Activated CD4-positive, CD25-positive, alpha-beta regulatory T cell treated with anti-CD3 and anti-CD28 coated beads, Interleukin-2, amount 50 U/mL, for 72 hours (primary cell): ENCODE measurements around the gene YEATS2.
"Not testable (repeated sequence)": the region's sequence is repeated elsewhere in the genome, so short reads cannot be mapped to it uniquely, and the experiment has no call there.

Source experiments
- DNase-seq: peaks from one replicate; pipeline ENCODE4 v3.0.0; 2021

The YEATS2 gene

GRCh38 chr3:183718012-183718411 lies 20.4 kb downstream of the YEATS2 start:
- no peak for DNase-seq

- DNase-seq, result no peak
Observed at GRCh38 chr3:183725387-183725786, 27.8 kb downstream of the YEATS2 start.

- DNase-seq, result no peak
Observed at GRCh38 chr3:183728204-183728603, 30.6 kb downstream of the YEATS2 start.

GRCh38 chr3:183730361-183730760 lies 32.8 kb downstream of the YEATS2 start:
- DNase-seq, result no peak

GRCh38 chr3:183731611-183732010 lies 34.0 kb downstream of the YEATS2 start:
- DNase-seq, result no peak

- no peak for DNase-seq
Observed at GRCh38 chr3:183733553-183733952, 36.0 kb downstream of the YEATS2 start.

GRCh38 chr3:183734750-183735494 lies 37.3 kb downstream of the YEATS2 start:
- no peak for DNase-seq

- DNase-seq, result no peak
Observed at GRCh38 chr3:183737116-183737515, 39.5 kb downstream of the YEATS2 start.

- not testable (repeated sequence) for DNase-seq
Observed at GRCh38 chr3:183740154-183740553, 42.6 kb downstream of the YEATS2 start.

- no peak for DNase-seq
Observed at GRCh38 chr3:183743231-183743630, 45.6 kb downstream of the YEATS2 start.

- DNase-seq, result no peak
Observed at GRCh38 chr3:183745300-183746098, 47.9 kb downstream of the YEATS2 start.

GRCh38 chr3:183754052-183754451 lies 56.5 kb downstream of the YEATS2 start:
- DNase-seq, result no peak

GRCh38 chr3:183762304-183762703 lies 64.7 kb downstream of the YEATS2 start:
- no peak for DNase-seq

GRCh38 chr3:183764847-183765731 lies 67.5 kb downstream of the YEATS2 start:
- DNase-seq, result no peak

GRCh38 chr3:183766107-183766506 lies 68.5 kb downstream of the YEATS2 start:
- DNase-seq, result no peak

- DNase-seq, result peak; percentile 62
Observed at GRCh38 chr3:183766745-183767606, 69.4 kb downstream of the YEATS2 start.

- DNase-seq, result no peak
Observed at GRCh38 chr3:183768114-183768513, 70.5 kb downstream of the YEATS2 start.

- no peak for DNase-seq
Observed at GRCh38 chr3:183769453-183769852, 71.9 kb downstream of the YEATS2 start.

GRCh38 chr3:183774631-183775030 lies 77.0 kb downstream of the YEATS2 start:
- DNase-seq, result no peak

GRCh38 chr3:183775781-183776180 lies 78.2 kb downstream of the YEATS2 start:
- DNase-seq, result no peak

- not testable (repeated sequence) for DNase-seq
Observed at GRCh38 chr3:183776451-183776850, 78.9 kb downstream of the YEATS2 start.

- DNase-seq, result no peak
Observed at GRCh38 chr3:183777016-183777618, 79.5 kb downstream of the YEATS2 start.
